A673 (cell line): ENCODE data around the gene OR2H2. TPM values are rescaled to one million over a fixed set of nuclear protein-coding genes. Genes with fewer than 3 reads are reported as not detected.

Experiments
- BruUV-seq: library from RNA; stranded (reverse); fragments of 400-500 nt; replicated peaks from 2 replicates; lab custom pipeline; 2021; lab: Mats Ljungman, UMichigan
- CTCF ChIA-PET: fragments of 300-600 bp; sonication (Branson Sonifier 250); formaldehyde crosslinking; loops from one replicate; lab custom pipeline; 2022; ENCODE audit warnings: antibody characterized with exemption; lab: Charles Lee
- POLR2A ChIA-PET: fragments of 300-600 bp; sonication (Branson Sonifier 250); formaldehyde crosslinking; loops from one replicate; lab custom pipeline; 2022; ENCODE audit warnings: antibody characterized with exemption; ENCODE audit not compliant: low non-redundant PET; lab: Charles Lee
- DNase-seq: peaks from one replicate; pipeline ENCODE4 v3.0.0-alpha.2; 2015; ENCODE audit warnings: low spot score
- H3K27ac ChIP-seq: fragments of 200-600 bp; sonication (generic); 2 replicates; pipeline ENCODE4 v1.5.1; 2016; ENCODE audit warnings: mixed run types, low read depth, mild to moderate bottlenecking, mixed read lengths, antibody characterized with exemption, low read length; ENCODE audit not compliant: poor library complexity, severe bottlenecking
- H3K27me3 ChIP-seq: fragments of 200-600 bp; sonication (generic); replicated peaks from 2 replicates; pipeline ENCODE4 v1.6.1; 2017; ENCODE audit warnings: mixed run types, low read depth, mild to moderate bottlenecking, mixed read lengths, antibody characterized with exemption, low read length; ENCODE audit not compliant: insufficient read depth, poor library complexity
- H3K36me3 ChIP-seq: fragments of 200-600 bp; sonication (generic); 2 replicates; pipeline ENCODE4 v1.6.1; 2016; ENCODE audit warnings: mixed run types, mild to moderate bottlenecking, mixed read lengths, antibody characterized with exemption, low read length; ENCODE audit not compliant: insufficient read depth, poor library complexity, severe bottlenecking
- H3K4me1 ChIP-seq: fragments of 200-600 bp; sonication (generic); 2 replicates; pipeline ENCODE4 v1.6.1; 2017; ENCODE audit warnings: mixed run types, mild to moderate bottlenecking, mixed read lengths, antibody characterized with exemption, low read length; ENCODE audit not compliant: insufficient read depth, poor library complexity, severe bottlenecking
- H3K4me3 ChIP-seq: fragments of 200-600 bp; sonication (generic); 2 replicates; pipeline ENCODE4 v1.5.1; 2016; ENCODE audit warnings: low read depth, mixed run types, mild to moderate bottlenecking, mixed read lengths, low read length; ENCODE audit not compliant: poor library complexity, severe bottlenecking
- H3K9me3 ChIP-seq: fragments of 200-600 bp; sonication (generic); 2 replicates; pipeline ENCODE4 v1.6.1; 2016; ENCODE audit warnings: mixed run types, low read depth, mild to moderate bottlenecking, mixed read lengths, antibody characterized with exemption, low read length; ENCODE audit not compliant: poor library complexity, severe bottlenecking
- EZH2 ChIP-seq: fragments of 200-600 bp; sonication (generic); IDR thresholded peaks from 2 replicates; pipeline ENCODE4 v1.6.1; 2017; ENCODE audit warnings: borderline replicate concordance, low read depth, mild to moderate bottlenecking, mixed read lengths, antibody characterized with exemption, low read length; ENCODE audit not compliant: poor library complexity, severe bottlenecking
- intact Hi-C: fragments of 100-400 bp; cut with micrococcal nuclease; formaldehyde crosslinking; loops from one replicate; pipeline ENCODE4 v1.10.0; 2022; ENCODE audit not compliant: unreplicated experiment
- total RNA-seq: library from RNA; stranded (reverse); gene quantifications from 2 replicates; pipeline ENCODE4 v1.2.3, GENCODE V29; 2021
- TF ChIP-seq, protein P1 (sequence below): fragments of 300-800, 200-600 bp; sonication (generic); conservative IDR thresholded peaks from 2 replicates; pipeline ENCODE4 v1.5.1; 2017; ENCODE audit warnings: low read depth, mild to moderate bottlenecking, antibody characterized with exemption, low read length, moderate library complexity, mixed read lengths

OR2H2 gene
- total RNA-seq, 1 experiment from 2014 or later = not detected

DNA sequence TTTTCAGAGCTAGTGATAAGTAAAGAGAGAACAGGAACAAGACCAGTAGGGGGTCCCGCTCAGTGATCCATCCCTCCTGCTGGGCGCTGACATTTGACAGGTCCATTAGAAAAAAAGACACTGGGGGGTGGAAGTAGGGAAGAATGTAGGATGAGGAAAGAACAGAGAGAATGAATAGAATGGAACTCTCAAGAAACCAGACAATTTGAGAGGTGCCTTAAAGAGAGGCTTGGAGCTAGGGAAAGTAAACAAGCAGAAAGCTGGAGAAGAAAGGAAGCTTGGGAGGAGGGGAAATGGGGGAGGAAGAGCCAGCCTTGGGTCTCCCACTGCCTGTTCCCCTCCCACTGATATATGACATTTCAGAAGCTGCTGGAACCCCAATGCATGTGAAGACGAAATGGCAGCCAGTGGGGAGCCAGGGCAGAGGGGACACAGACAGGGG is 39.6 kb downstream of the OR2H2 start:
- TF ChIP-seq, protein P1, sequence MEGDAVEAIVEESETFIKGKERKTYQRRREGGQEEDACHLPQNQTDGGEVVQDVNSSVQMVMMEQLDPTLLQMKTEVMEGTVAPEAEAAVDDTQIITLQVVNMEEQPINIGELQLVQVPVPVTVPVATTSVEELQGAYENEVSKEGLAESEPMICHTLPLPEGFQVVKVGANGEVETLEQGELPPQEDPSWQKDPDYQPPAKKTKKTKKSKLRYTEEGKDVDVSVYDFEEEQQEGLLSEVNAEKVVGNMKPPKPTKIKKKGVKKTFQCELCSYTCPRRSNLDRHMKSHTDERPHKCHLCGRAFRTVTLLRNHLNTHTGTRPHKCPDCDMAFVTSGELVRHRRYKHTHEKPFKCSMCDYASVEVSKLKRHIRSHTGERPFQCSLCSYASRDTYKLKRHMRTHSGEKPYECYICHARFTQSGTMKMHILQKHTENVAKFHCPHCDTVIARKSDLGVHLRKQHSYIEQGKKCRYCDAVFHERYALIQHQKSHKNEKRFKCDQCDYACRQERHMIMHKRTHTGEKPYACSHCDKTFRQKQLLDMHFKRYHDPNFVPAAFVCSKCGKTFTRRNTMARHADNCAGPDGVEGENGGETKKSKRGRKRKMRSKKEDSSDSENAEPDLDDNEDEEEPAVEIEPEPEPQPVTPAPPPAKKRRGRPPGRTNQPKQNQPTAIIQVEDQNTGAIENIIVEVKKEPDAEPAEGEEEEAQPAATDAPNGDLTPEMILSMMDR = no peak
- no peak for TF ChIP-seq EZH2
- DNase-seq = peak; percentile 88
- BruUV-seq = no TSS peak
- Histone ChIP-seq H3K27ac (peak overlapping the region; percentile 67), H3K9me3 (no peaks in the 10 kb centered on the region), H3K36me3 (peaks cover 45% of the 10 kb centered on the region), H3K4me3 (peak overlapping the region; percentile 90), H3K27me3 (no peaks in the 10 kb centered on the region), H3K4me1 (peaks cover 41% of the 10 kb centered on the region)
- intact Hi-C loops = no loop called here
- CTCF ChIA-PET = interaction anchor here (1.0 kb wide), 1 partner anchor 29 kb away, joined by 3 read pairs; no protein-coding TSS in a partner anchor
- POLR2A ChIA-PET = interaction anchor here (0.6 kb wide), 1 partner anchor 30 kb away, joined by 4 read pairs; no protein-coding TSS in a partner anchor

DNA sequence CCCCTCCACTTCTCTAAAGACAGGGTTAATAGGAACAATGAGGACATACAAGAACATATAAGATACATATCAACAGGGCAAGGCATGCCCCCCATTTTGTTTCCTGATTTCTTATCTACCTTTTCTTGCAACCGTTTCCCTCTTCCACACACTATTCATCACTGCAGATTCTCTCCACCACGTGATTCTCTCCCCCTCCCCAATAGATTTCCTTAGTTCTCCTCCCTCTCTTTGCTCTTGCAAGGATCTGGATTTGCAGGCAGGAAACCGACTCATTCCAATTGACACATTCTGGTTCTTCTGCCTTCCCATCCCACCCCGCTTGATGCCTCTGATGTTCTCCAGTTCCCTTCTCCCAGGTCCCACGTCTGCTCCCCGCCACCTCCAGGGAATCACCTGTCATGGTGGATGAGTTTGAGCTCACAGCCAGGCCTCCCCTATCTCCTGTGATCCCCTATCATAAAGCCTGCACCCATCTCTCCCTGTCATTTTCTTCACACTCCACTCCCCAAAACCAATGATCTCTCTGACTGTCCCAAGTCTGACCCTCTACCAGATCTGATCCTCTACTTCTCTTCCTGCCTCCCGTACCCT is 40.5 kb downstream of the OR2H2 start:
- POLR2A ChIA-PET = interaction anchor here (0.6 kb wide), 1 partner anchor 30 kb away, joined by 4 read pairs; no protein-coding TSS in a partner anchor
- no TSS peak for BruUV-seq
- TF ChIP-seq, protein P1 = no peak
- TF ChIP-seq EZH2 = no peak

DNA sequence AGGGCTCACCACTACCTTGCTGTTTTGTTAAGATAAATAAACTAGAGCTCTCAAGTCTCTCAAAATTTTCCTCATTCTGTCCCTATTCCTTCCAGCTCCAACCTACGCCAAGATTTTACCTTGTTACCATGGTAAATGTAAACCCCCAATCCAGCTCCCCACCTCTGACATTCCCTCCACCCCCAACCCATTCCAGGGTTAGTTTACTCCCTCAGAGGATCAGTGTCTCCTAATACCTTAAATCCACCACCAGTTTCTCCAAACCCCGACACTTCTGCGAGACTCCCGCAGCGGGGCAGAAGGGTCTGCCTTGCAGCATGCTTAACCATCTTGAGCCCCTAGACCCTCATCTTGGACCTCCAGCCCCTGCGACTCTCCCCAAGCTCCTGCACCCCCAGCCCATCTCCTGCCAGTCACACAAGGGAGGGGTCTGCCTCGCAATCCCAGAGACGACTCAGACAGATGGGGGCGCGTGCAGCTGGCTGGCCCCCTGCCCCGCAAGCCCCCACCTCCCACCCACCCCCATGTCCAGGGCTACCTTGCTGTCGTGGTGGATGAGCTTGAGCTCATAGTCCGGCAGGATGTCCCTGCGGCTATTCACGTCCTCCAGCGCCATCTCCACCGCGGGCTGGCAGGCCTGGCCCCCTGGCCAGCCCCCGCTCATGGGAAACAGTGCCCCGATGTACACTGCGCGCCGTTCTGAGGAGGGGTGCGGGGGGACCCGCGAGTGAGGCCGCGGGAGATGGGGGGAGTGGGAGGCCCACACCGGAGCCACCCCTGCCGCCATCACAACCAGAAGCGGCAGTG is 42.2 kb downstream of the OR2H2 start:
- Histone ChIP-seq H3K4me3 (peak overlapping the region; percentile 90), H3K4me1 (peaks cover 58% of the 10 kb centered on the region), H3K27me3 (no peaks in the 10 kb centered on the region), H3K27ac (peak overlapping the region; percentile 87), H3K9me3 (no peaks in the 10 kb centered on the region), H3K36me3 (peaks cover 20% of the 10 kb centered on the region)
- intact Hi-C loops = no loop called here
- CTCF ChIA-PET = interaction anchor here (0.6 to 1.6 kb wide), 2 partner anchors 13 to 26 kb away, joined by 6 to 7 read pairs; no protein-coding TSS in a partner anchor
- DNase-seq = no peak
- no TSS peak for BruUV-seq
- POLR2A ChIA-PET = interaction anchor here (0.6 kb wide), 1 partner anchor 97 kb away, joined by 3 read pairs; no protein-coding TSS in a partner anchor
- TF ChIP-seq, protein P1 = no peak
- TF ChIP-seq EZH2 = no peak

More for the DNA sequence above, 40.5 kb downstream of the OR2H2 start:
- no peak for DNase-seq
- H3K9me3 ChIP-seq = no peaks in the 10 kb centered on the region
- H3K4me1 ChIP-seq = peaks cover 46% of the 10 kb centered on the region
- no peaks in the 10 kb centered on the region for H3K27me3 ChIP-seq
- intact Hi-C loops = no loop called here
- peak overlapping the region; percentile 67 for H3K27ac ChIP-seq
- CTCF ChIA-PET = interaction anchor here (0.7 to 1.0 kb wide), 2 partner anchors 28 to 1466 kb away, joined by 3 read pairs; no protein-coding TSS in a partner anchor
- peaks cover 37% of the 10 kb centered on the region for H3K36me3 ChIP-seq
- H3K4me3 ChIP-seq = peak overlapping the region; percentile 90
